HepG2 (cell line): ENCODE measurements around the gene KCNQ5.

Source experiments
- CEBPB ChIP-seq: IDR thresholded peaks from 2 replicates; pipeline ENCODE4 v1.6.1; 2011; ENCODE audit warnings: low read depth, low read length, improper control_type of control experiment, borderline replicate concordance
- ESRRA ChIP-seq: sonication (generic); formaldehyde crosslinking; IDR thresholded peaks from 2 replicates; pipeline ENCODE4 v1.5.1; 2020; ENCODE audit warnings: mild to moderate bottlenecking, low read depth, missing genetic modification reagents
- NFE2L1 ChIP-seq: sonication (generic); formaldehyde crosslinking; IDR thresholded peaks from 2 replicates; pipeline ENCODE4 v1.4.0; 2020; ENCODE audit warnings: missing genetic modification reagents, mild to moderate bottlenecking, borderline replicate concordance
- POLR2AphosphoS5 ChIP-seq: IDR thresholded peaks from 2 replicates; pipeline ENCODE4 v1.6.1; 2012; ENCODE audit warnings: low read depth, low read length
- SALL2 ChIP-seq: sonication (generic); formaldehyde crosslinking; IDR thresholded peaks from 2 replicates; pipeline ENCODE4 v1.8.1; 2023; ENCODE audit warnings: mild to moderate bottlenecking, missing genetic modification reagents, inconsistent platforms
- SMARCE1 ChIP-seq: fragments of 450-650 bp; IDR thresholded peaks from 2 replicates; pipeline ENCODE4 v1.6.1; 2017; ENCODE audit warnings: borderline replicate concordance
- SP1 ChIP-seq, 2 experiments: fragments of 450-650 bp in 1 of 2; sonication (generic) in 1 of 2; formaldehyde crosslinking in 1 of 2; IDR thresholded peaks; 2 replicates each; pipeline versions ENCODE4 v1.4.0 to v1.6.1; 2016 to 2020; ENCODE audit warnings: missing genetic modification reagents in 1 of 2
- TARDBP ChIP-seq: sonication (generic); formaldehyde crosslinking; IDR thresholded peaks from 2 replicates; pipeline ENCODE4 v1.8.0; 2022; ENCODE audit warnings: mild to moderate bottlenecking, missing genetic modification reagents
- TEAD2 ChIP-seq: sonication (generic); formaldehyde crosslinking; IDR thresholded peaks from 2 replicates; pipeline ENCODE4 v1.9.0; 2021; ENCODE audit warnings: missing genetic modification reagents
- TFE3 ChIP-seq: IDR thresholded peaks from 2 replicates; pipeline ENCODE4 v1.6.1; 2016
- THAP7 ChIP-seq: sonication (generic); formaldehyde crosslinking; IDR thresholded peaks from 2 replicates; pipeline ENCODE4 v1.8.1; 2023; ENCODE audit warnings: mild to moderate bottlenecking, missing genetic modification reagents
- U2AF2 ChIP-seq: fragments of 200-400 bp; formaldehyde crosslinking; IDR thresholded peaks from 2 replicates; pipeline ENCODE4 v1.6.1; 2017; ENCODE audit warnings: low read depth, mild to moderate bottlenecking, low read length
- ZFYVE20 ChIP-seq: sonication (generic); formaldehyde crosslinking; IDR thresholded peaks from 2 replicates; pipeline ENCODE4 v1.8.0; 2023; ENCODE audit warnings: low read depth, mild to moderate bottlenecking, moderate library complexity, missing genetic modification reagents, borderline replicate concordance

- TF ChIP-seq TARDBP, result no peak
- no peak for TF ChIP-seq TFE3 (CRISPR knock-in tag)
- TF ChIP-seq SALL2, result no peak
- TF ChIP-seq U2AF2, result no peak
- no peak for TF ChIP-seq POLR2AphosphoS5
- TF ChIP-seq NFE2L1, result no peak
- TF ChIP-seq SP1 (IDR thresholded peaks at IDR 0.05), result no peak
- TF ChIP-seq SP1 (CRISPR knock-in tag; IDR thresholded peaks at IDR 0.05), result no peak
- TF ChIP-seq CEBPB, result no peak
- no peak for TF ChIP-seq TEAD2 (CRISPR knock-in tag)
- no peak for TF ChIP-seq THAP7
- no peak for TF ChIP-seq SMARCE1
- TF ChIP-seq ZFYVE20 (CRISPR knock-in tag), result no peak
- TF ChIP-seq ESRRA (CRISPR knock-in tag), result no peak
These were observed 203.0 kb downstream of the KCNQ5 start for GRCh38 chr6:72824833-72825232.
